LoVo (cell line): ENCODE data around the gene SLC22A24.
"Not testable (repeated sequence)": the region's sequence is repeated elsewhere in the genome, so short reads cannot be mapped to it uniquely, and the experiment has no call there.

Experiments used
- DNase-seq: peaks from one replicate; pipeline ENCODE4 v3.0.0-alpha.2; 2016; ENCODE audit warnings: low spot score

Gene SLC22A24

GRCh38 chr11:63144121-63144520, at the start of gene SLC22A24:
TSS of gene SLC22A24 (minus strand) at chr11:63144221. CDS start at chr11:63143779, 442 bp downstream.
- DNase-seq, result no peak

- no peak for DNase-seq
Measured at GRCh38 chr11:63180536-63180935, 36.5 kb upstream of the SLC22A24 start.

GRCh38 chr11:63179432-63180041, 35.5 kb upstream of the SLC22A24 start:
- DNase-seq, result no peak

GRCh38 chr11:63177872-63178271, 33.9 kb upstream of the SLC22A24 start:
- DNase-seq, result no peak

GRCh38 chr11:63165706-63166310, 21.8 kb upstream of the SLC22A24 start:
- no peak for DNase-seq

- no peak for DNase-seq
Measured at GRCh38 chr11:63155794-63156193, 11.8 kb upstream of the SLC22A24 start.

GRCh38 chr11:63146581-63146980, 2.6 kb upstream of the SLC22A24 start:
- DNase-seq, result no peak

- no peak for DNase-seq
Measured at GRCh38 chr11:63142459-63142858, 1.6 kb downstream of the SLC22A24 start.

- DNase-seq, result no peak
Measured at GRCh38 chr11:63132985-63133775, 10.8 kb downstream of the SLC22A24 start.

- DNase-seq, result no peak
Measured at GRCh38 chr11:63099555-63099954, 44.5 kb downstream of the SLC22A24 start.

GRCh38 chr11:63080682-63081081, 63.3 kb downstream of the SLC22A24 start:
- DNase-seq, result no peak

GRCh38 chr11:63046203-63046602, 97.8 kb downstream of the SLC22A24 start:
- DNase-seq, result not testable (repeated sequence)

GRCh38 chr11:63042596-63042995, 101.4 kb downstream of the SLC22A24 start:
- DNase-seq, result no peak

GRCh38 chr11:63032457-63032856, 111.6 kb downstream of the SLC22A24 start:
- DNase-seq, result no peak
